CD14-positive monocyte (primary cell): Measurements from ENCODE around the gene ZDHHC17. TPM values are rescaled to one million over a fixed set of nuclear protein-coding genes. Genes with fewer than 3 reads are reported as not detected.

Experiments used
- DNase-seq, 3 donors: peaks; one replicate each; pipeline ENCODE4 v3.0.0-alpha.2; 2011 to 2022
- H2AFZ ChIP-seq: 2 replicates; pipeline ENCODE4 v1.6.0; 2012; ENCODE audit warnings: mild to moderate bottlenecking, low read depth, low read length, inconsistent platforms; ENCODE audit not compliant: insufficient read depth, poor library complexity, severe bottlenecking
- H3K27ac ChIP-seq, 2 donors: 1 replicate in 1 of 2; 2 replicates in 1 of 2; pipeline ENCODE4 v1.5.1; 2012 to 2013; ENCODE audit warnings: low read length in 2 of 2, control low read depth in 1 of 2, inconsistent platforms in 1 of 2, low read depth in 1 of 2, mild to moderate bottlenecking in 1 of 2
- H3K27me3 ChIP-seq, 2 donors: one replicate each; pipeline versions ENCODE4 v1.6.0 to v1.6.1; 2011 to 2013; ENCODE audit warnings: low read length in 2 of 2; ENCODE audit not compliant: control insufficient read depth in 2 of 2, insufficient read depth in 2 of 2
- H3K36me3 ChIP-seq, 2 donors: replicated peaks in 1 of 2; 1 replicate in 1 of 2; 2 replicates in 1 of 2; pipeline versions ENCODE4 v1.5.1 to v1.6.1; 2012 to 2013; ENCODE audit warnings: low read length in 2 of 2, control low read depth in 1 of 2, inconsistent platforms in 1 of 2, mild to moderate bottlenecking in 1 of 2; ENCODE audit not compliant: insufficient read depth in 2 of 2, control insufficient read depth in 1 of 2
- H3K4me1 ChIP-seq, 2 donors: 1 replicate in 1 of 2; 2 replicates in 1 of 2; pipeline versions ENCODE4 v1.5.1 to v1.6.1; 2012 to 2013; ENCODE audit warnings: low read length in 2 of 2, control low read depth in 1 of 2, inconsistent platforms in 1 of 2, mild to moderate bottlenecking in 1 of 2, moderate library complexity in 1 of 2; ENCODE audit not compliant: insufficient read depth in 2 of 2, control insufficient read depth in 1 of 2
- H3K4me2 ChIP-seq: replicated peaks from 2 replicates; pipeline ENCODE3; 2012; ENCODE audit warnings: low read length, moderate library complexity, mild to moderate bottlenecking; ENCODE audit not compliant: poor library complexity, severe bottlenecking; ENCODE audit errors: extremely low read depth
- H3K4me3 ChIP-seq, 3 experiments: fragments of 200-600 bp in 1 of 3; sonication (generic) in 1 of 3; replicated peaks in 1 of 3; 1 replicate in 2 of 3; 2 replicates in 1 of 3; pipeline ENCODE4 v1.5.1; 2011 to 2013; ENCODE audit warnings: low read length in 3 of 3, mild to moderate bottlenecking in 3 of 3, control low read depth in 2 of 3, low read depth in 2 of 3, inconsistent platforms in 1 of 3, moderate library complexity in 1 of 3
- H3K79me2 ChIP-seq: 2 replicates; pipeline ENCODE4 v1.6.0; 2012; ENCODE audit warnings: mild to moderate bottlenecking, control low read depth, inconsistent platforms, low read length, moderate library complexity; ENCODE audit not compliant: insufficient read depth
- H3K9ac ChIP-seq: 2 replicates; pipeline ENCODE4 v1.6.0; 2017; ENCODE audit warnings: low read length, mild to moderate bottlenecking; ENCODE audit not compliant: insufficient read depth, poor library complexity, severe bottlenecking
- H3K9me3 ChIP-seq, 2 donors: replicated peaks in 1 of 2; 1 replicate in 1 of 2; 2 replicates in 1 of 2; pipeline versions ENCODE4 v1.5.1 to v1.6.1; 2012 to 2013; ENCODE audit warnings: low read length in 2 of 2, control low read depth in 1 of 2; ENCODE audit not compliant: control insufficient read depth in 1 of 2, insufficient read depth in 1 of 2
- H4K20me1 ChIP-seq: 2 replicates; pipeline ENCODE4 v1.6.0; 2012; ENCODE audit warnings: mild to moderate bottlenecking, low read length, control low read depth, moderate library complexity; ENCODE audit not compliant: insufficient read depth
- H3K27ac Mint-ChIP-seq, 7 donors: one replicate each; pipeline ENCODE4 v1.8.0; 2020; ENCODE audit warnings: mild to moderate bottlenecking in 7 of 7, mixed read lengths in 7 of 7, moderate library complexity in 6 of 7, inconsistent platforms in 2 of 7
- H3K27me3 Mint-ChIP-seq, 3 donors: one replicate each; pipeline ENCODE4 v1.8.0; 2021 to 2022; ENCODE audit warnings: low read depth in 3 of 3, mild to moderate bottlenecking in 3 of 3, mixed read lengths in 3 of 3, moderate library complexity in 3 of 3, inconsistent platforms in 1 of 3
- H3K36me3 Mint-ChIP-seq, 2 donors: one replicate each; pipeline ENCODE4 v1.8.0; 2020; ENCODE audit warnings: mixed read lengths in 2 of 2, inconsistent platforms in 1 of 2, mild to moderate bottlenecking in 1 of 2
- H3K4me1 Mint-ChIP-seq: one replicate; pipeline ENCODE4 v1.8.0; 2020; ENCODE audit warnings: mild to moderate bottlenecking, mixed read lengths
- H3K4me3 Mint-ChIP-seq, 2 donors: one replicate each; pipeline ENCODE4 v1.8.0; 2020; ENCODE audit warnings: mild to moderate bottlenecking in 2 of 2, mixed read lengths in 2 of 2, moderate library complexity in 1 of 2
- H3K9me3 Mint-ChIP-seq, 7 donors: one replicate each; pipeline ENCODE4 v1.8.0; 2020 to 2022; ENCODE audit warnings: mixed read lengths in 7 of 7, mild to moderate bottlenecking in 6 of 7, moderate library complexity in 6 of 7, inconsistent platforms in 2 of 7
- CTCF ChIP-seq: fragments of 200-600 bp; IDR thresholded peaks from one replicate; pipeline ENCODE4 v1.8.0; 2022; ENCODE audit warnings: antibody characterized with exemption, mild to moderate bottlenecking
- WGBS: methylation state at CpG from one replicate; pipeline ENCODE4 v1.1.5; 2013; ENCODE audit warnings: missing lambda C conversion rate; ENCODE audit not compliant: insufficient coverage; 5-methylcytosine and 5-hydroxymethylcytosine counted together
- intact Hi-C, 2 donors: fragments of 100-400 bp; cut with micrococcal nuclease; formaldehyde crosslinking; loops; one replicate each; pipeline versions ENCODE4 v1.15.0 to v1.15.1; 2023
- polyA plus RNA-seq, 3 donors: library from polyadenylated mRNA; depleted of rRNA in 1 of 3; unstranded in 2 of 3; stranded (reverse) in 1 of 3; fragments of 300-500 nt in 2 of 3; fragments of >200 nt in 1 of 3; fragmentation: Illumina TruSeq in 2 of 3; gene quantifications; 1 replicate in 2 of 3; 2 replicates in 1 of 3; pipeline ENCODE4 v1.2.3, GENCODE V29; 2012 to 2021

ZDHHC17 gene
- polyA plus RNA-seq, 3 donors: 4.6 to 31.4 (median 9.3) TPM

GRCh38 chr12:76872415-76872814 is 108.5 kb downstream of the ZDHHC17 start:
- no peak overlapping the region for H3K4me3 ChIP-seq
- no peak overlapping the region for H3K4me3 Mint-ChIP-seq
- H3K36me3 ChIP-seq: no peaks in the 10 kb centered on the region
- H3K4me2 ChIP-seq: no peak overlapping the region
- TF ChIP-seq CTCF: no peak
- H3K9ac ChIP-seq: no peak overlapping the region
- no peak overlapping the region for H3K27ac ChIP-seq
- WGBS: 100% methylated on average over 3 of the region's 5 CpGs
- no peaks in the 10 kb centered on the region for H3K4me1 ChIP-seq
- peaks cover 0 to 3% of the 10 kb centered on the region in 2 donors for H3K36me3 Mint-ChIP-seq
- no peaks in the 10 kb centered on the region for H3K4me1 Mint-ChIP-seq
- peaks cover 13 to 16% (median 13%) of the 10 kb centered on the region in 3 donors for H3K27me3 Mint-ChIP-seq
- H3K27me3 ChIP-seq: peaks cover 12% of the 10 kb centered on the region in 2 donors
- H2AFZ ChIP-seq: no peak overlapping the region
- DNase-seq: no peak
- H4K20me1 ChIP-seq: no peaks in the 10 kb centered on the region
- no peaks in the 10 kb centered on the region for H3K79me2 ChIP-seq
- intact Hi-C loops: no loop called here
- H3K9me3 Mint-ChIP-seq: peaks cover 0 to 3% (median 0%) of the 10 kb centered on the region in 7 donors
- no peaks in the 10 kb centered on the region for H3K9me3 ChIP-seq
- no peak overlapping the region for H3K27ac Mint-ChIP-seq

- no peak overlapping the region for H3K4me2 ChIP-seq
- no peak overlapping the region for H2AFZ ChIP-seq
- H3K9me3 ChIP-seq: no peaks in the 10 kb centered on the region
- no peak overlapping the region for H3K4me3 Mint-ChIP-seq
- no peak for TF ChIP-seq CTCF
- no peaks in the 10 kb centered on the region for H4K20me1 ChIP-seq
- peaks cover 26 to 29% (median 28%) of the 10 kb centered on the region in 3 donors for H3K27me3 Mint-ChIP-seq
- H3K27me3 ChIP-seq: peaks cover 23 to 28% of the 10 kb centered on the region in 2 donors
- no peak overlapping the region for H3K4me3 ChIP-seq
- peaks cover 9 to 11% of the 10 kb centered on the region in 2 donors for H3K4me1 ChIP-seq
- no peaks in the 10 kb centered on the region for H3K79me2 ChIP-seq
- peaks cover 0 to 9% (median 3%) of the 10 kb centered on the region in 7 donors for H3K9me3 Mint-ChIP-seq
- peaks cover 0 to 3% of the 10 kb centered on the region in 2 donors for H3K36me3 Mint-ChIP-seq
- no peak overlapping the region for H3K9ac ChIP-seq
- no peaks in the 10 kb centered on the region for H3K36me3 ChIP-seq
- DNase-seq: no peak
- intact Hi-C loops: no loop called here
- no peak overlapping the region for H3K27ac Mint-ChIP-seq
- H3K4me1 Mint-ChIP-seq: peaks cover 10% of the 10 kb centered on the region
- no peak overlapping the region for H3K27ac ChIP-seq
- 67% methylated on average over 1 of the region's 3 CpGs for WGBS
These were observed 110.1 kb downstream of the ZDHHC17 start for GRCh38 chr12:76874027-76874426.
